GM19324 (cell line): ENCODE measurements around the gene NUB1.

Source experiments
- ATAC-seq: cut with Tn5 transposase; IDR thresholded peaks from one replicate; pipeline ENCODE4 v1.9.1; 2021; ENCODE audit warnings: mild to moderate bottlenecking, moderate library complexity; ENCODE audit not compliant: unreplicated experiment, low FRiP score

Gene NUB1

DNA sequence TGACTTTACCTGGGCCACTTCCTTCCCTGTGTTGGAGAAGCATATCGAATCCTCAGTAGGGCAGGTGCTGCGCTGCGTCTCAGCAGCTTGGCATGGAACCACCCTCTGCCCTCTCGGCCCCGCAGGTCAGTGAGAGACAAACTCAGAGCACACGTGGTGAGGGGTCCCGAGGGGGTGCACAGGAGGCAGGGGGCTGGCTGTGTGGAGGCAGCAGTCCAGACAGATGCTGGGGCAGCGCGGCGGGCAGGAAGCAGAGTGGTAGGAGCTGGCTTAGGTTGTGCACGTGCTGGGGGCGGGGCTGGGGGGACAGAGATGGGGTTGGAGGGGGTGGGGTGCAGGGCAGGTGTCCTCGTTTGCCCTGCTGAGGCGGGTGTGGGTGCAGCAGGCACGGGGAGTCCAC is 33.1 kb downstream of the NUB1 start:
- no peak for ATAC-seq

DNA sequence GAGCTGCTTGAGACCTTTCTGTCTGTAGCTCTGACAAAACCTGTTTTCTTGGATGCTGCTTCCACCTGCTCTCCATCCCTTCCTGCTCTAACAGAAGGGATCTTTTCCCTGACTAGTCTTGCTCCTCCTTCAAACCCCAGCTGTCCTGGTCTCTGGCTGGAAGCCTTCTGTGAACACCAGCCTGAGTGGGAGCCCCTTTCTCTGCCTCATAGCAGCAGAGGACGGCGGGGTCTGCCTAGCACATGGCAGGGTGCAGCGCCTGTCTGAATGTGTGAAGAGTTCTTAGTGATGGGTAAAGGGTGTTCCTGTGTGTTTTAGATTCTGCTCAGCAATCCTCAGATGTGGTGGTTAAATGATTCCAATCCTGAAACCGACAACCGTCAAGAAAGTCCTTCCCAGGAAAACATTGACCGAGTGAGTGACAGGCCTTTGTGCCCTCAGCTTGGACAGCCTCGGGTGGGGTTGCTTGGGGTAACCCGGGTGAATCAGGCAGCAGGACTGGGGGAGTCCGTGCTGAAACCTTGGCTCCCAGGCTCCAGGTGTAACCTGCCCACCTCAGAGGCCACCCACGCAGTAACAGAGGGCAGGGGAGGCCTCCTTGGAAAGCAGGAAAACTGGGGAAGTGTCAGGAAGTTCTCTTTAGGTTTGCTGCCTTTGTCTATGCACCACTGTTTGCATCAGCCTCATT is 34.1 kb downstream of the NUB1 start:
- no peak for ATAC-seq

DNA sequence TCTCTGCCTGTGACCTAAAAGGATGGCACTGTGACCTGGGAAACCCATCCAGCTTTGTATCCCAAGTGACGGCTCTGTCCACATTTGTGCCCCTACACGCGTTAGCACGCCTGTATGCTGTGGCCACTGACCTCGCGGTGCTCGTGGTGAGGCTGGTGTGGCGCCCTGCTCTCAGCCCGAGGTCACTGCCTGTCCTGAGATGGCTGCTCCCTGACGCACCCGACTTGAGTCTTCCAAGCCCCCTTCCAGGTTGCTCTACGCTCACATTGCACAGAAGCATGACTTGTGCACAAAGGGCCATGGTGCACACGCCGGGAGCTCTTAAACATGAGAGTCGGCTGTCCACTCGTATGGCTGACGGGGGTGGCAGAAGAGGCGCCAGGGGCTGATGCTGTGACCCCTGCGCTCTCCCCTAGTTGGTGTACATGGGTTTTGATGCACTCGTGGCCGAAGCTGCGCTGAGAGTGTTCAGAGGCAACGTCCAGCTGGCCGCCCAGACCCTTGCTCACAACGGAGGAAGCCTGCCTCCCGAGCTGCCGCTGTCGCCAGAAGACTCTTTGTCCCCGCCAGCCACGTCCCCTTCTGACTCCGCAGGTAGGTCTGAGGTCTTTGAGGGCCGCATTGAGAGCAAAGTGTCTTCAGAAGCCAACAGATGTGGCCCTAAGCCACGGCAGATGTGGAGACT is 34.7 kb downstream of the NUB1 start:
- ATAC-seq: no peak

DNA sequence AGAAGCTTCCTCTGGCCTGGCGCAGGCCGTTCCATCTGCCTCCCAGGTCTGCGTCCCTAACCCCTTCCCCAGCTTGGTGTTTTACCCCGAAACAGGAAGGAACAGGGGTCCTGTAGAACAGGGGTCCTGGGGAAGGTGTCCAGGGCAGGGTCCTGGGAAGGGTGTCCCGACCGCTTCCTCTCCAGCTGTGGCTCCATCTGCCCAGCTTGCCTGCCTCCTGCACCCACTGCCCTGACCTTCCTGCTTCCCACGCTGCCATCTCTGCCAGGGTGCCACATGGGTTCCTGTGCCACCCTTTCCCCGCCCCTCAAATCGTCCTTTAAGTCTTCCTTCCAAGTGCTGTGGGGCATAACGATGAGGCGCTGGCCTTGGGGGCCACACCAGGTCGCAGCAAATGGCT is 35.8 kb downstream of the NUB1 start:
- no peak for ATAC-seq

- ATAC-seq: no peak
These were observed 36.4 kb downstream of the NUB1 start for GRCh38 chr7:151378011-151378410.

GRCh38 chr7:151378496-151379192 is 37.0 kb downstream of the NUB1 start:
- no peak for ATAC-seq

GRCh38 chr7:151379193-151379520 is 37.5 kb downstream of the NUB1 start:
- ATAC-seq: no peak

DNA sequence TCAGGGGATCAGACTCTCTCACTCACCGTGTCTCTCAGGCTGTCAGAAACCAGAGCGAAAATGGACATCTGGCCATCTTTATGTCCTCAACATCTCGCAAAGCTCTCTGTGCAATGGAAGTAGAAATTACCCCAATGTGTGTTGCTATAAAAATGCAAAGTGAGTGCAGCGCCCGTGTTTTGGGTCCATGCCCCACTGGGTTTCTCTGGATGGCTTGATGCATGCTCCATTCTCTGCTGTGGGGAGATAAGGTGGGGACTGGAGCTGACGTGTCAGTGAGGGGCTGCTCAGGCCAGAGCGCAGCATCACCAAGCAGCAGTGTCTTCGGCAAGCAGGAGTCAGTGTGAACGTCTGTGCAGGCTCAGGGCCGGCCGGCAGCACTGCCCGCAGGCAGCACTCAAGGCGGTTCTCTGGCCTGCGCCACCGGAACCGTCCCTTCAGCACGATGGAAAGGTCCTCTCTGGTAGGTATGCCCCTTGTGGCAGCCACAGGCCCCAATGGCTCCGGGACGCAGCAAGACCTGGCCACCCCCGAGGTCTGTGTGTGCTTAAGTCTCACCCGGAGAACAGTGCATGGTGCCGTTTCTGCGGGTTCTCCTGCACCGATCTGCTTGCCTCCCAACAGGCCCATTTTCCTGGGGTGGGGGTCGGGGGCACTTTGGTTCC is 38.1 kb downstream of the NUB1 start:
- no peak for ATAC-seq

DNA sequence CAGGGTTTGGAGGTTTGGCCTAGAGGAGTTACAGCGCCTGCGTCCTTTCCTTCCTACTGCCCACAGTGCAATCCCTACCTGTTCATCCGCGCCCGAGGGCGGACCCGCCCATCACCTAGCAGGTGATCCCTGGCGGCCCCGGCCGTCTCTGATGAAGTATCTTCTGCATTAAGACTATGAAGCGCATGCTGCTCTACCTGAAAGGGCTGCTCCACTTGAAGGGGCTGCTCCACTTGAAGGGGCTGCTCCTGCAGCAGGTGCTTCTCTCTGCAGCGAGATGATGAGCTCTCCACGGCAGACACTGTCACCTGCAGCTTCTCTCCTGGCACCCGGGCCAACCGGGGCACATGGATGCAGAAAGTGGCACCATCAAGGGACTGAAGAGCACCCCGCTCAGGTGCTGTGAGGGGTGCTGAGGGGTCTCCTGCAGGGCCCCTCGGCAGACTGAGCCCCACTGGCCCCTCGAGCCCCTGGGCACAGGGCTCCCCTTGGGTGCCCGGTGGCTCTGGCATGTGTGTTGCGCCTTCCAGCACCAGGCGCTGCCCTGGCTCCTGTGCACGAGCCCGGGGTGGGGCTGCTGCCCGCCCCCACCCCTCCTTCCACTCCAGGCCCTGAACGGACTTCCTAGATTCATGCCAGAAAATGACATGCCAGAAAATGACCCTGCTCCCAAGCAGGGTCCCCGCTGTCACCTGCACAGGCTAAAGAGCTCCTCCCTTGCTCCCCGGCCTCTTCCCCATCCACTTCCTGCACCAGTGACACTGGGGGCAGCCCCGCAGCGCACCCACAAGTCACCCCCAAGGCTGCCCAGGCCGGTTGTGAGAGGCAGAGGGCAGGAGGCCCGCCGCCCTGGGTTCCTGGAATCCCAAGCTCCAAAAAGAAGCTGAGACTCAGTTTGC is 38.8 kb downstream of the NUB1 start:
- ATAC-seq: no peak

DNA sequence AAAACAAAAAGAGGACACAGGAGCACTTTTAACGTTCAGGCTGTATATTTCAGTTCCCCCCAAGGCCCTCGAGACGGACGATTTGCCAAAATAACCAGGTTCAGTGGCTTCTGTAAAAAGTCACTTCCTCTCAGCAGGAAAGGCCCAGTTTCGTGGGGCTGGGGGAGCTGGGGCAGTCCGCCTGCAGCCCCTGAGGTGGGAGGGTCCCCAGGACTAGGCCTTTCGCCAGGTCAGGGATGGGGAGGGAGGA is 39.4 kb downstream of the NUB1 start:
- no peak for ATAC-seq

GRCh38 chr7:151381348-151382078 is 39.9 kb downstream of the NUB1 start:
- ATAC-seq: no peak

DNA sequence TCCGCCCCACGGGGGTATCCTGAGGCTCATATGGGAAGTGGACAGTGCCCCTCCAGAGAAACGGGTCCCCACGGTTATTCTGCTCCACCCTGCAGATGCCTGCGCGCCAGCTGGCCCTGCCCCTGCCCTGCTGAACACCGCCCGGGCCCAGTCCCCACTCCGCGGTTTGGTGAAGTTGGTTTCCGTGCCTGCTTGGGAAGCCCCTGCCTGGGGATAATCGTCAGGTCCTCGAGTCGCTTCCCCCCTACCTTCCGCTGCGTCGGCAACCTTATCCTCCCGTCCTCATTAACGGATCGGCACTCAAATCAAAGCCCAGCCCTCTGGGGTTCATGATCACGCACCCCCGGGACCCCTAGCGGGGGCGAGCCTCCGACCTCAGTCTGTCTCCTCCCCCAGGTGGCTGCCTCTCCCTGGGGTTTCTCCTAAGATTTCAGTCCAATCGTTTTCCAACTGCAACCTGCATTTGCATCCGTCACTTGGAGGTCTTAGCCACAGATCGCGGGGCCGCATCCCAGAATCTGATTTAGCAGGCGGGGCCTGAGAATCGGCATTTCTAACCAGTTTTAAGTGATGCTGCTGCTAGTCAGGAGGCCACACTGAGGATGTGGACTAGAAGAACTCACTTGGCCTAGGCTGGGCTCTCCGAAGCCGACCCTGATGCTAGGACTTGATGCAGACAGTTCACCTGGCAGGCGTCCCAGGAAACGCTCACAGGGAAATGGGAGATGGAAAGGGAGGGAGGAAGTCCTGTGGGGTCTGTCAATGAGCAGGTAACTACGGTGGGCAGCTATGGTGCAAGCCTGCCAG is 40.7 kb downstream of the NUB1 start:
- no peak for ATAC-seq

- ATAC-seq: no peak
These were observed 42.2 kb downstream of the NUB1 start for GRCh38 chr7:151383638-151384351.

DNA sequence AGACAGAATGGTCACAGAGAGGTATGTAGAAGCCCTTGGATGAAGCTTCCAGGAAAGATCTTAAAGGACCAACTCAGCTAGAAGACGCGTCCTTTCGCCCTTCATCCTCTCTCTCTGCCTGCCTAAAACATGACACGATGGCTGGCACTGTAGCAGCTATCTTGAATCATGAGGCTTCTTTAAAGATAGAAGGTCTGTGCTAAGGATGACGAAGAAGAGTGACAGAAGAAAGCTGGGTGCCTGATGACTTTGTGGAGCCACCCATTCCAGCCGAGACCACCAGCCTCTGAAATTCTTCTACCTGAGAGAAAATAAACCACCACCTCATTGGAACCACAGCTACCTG is 42.7 kb downstream of the NUB1 start:
- no peak for ATAC-seq

GRCh38 chr7:151384776-151385625 is 43.4 kb downstream of the NUB1 start:
- no peak for ATAC-seq

DNA sequence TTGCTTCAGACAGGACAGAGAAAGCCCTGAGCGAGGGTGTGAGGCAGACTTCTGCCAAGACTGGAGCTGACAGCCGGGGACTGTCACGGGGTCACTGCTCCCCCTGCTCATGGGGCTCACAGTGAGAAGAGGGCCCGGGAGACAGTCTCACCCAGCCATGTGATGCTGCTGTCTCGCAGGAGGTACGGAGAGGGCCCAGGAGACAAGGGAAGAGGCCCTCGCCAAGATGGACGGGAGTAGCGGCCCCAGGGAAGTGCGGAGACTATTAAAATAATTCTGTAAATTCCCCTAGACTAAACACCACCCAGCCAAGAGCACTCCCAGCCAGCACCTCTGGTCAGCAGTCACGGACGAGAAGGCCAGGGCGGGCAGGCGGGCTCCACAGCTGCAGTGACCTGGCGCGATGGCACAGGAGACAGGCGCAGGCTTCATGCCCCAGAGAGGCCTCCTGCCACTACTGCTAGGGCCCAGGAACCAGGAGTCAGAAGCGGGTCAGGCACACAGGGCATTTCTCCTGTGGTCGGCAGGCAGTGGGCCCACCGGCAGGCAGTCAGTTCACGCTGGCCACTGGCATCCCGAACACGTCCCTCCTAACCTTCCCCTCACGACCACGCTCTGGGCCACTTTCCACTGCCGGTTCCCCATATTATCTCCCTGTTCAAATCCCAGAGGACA is 44.2 kb downstream of the NUB1 start:
- ATAC-seq: no peak
